HG03139 (cell line): ENCODE results near the gene ATAD2B.
A peak's percentile ranks its signal among the peaks of the same experiment; 100 is the strongest.
"Not testable (repeated sequence)": the region's sequence is repeated elsewhere in the genome, so short reads cannot be mapped to it uniquely, and the experiment has no call there.

Experiments
- ATAC-seq: cut with Tn5 transposase; IDR thresholded peaks from one replicate; pipeline ENCODE4 v1.9.1; 2021; ENCODE audit not compliant: unreplicated experiment

The ATAD2B gene

GRCh38 chr2:23926750-23927571, at the start of gene ATAD2B:
Gene ATAD2B (minus strand): TSS chr2:23927123. CDS start chr2:23926770, 353 bp downstream.
- ATAC-seq: peak; percentile 67

GRCh38 chr2:23967846-23968245, 40.9 kb upstream of the ATAD2B start:
- no peak for ATAC-seq

DNA sequence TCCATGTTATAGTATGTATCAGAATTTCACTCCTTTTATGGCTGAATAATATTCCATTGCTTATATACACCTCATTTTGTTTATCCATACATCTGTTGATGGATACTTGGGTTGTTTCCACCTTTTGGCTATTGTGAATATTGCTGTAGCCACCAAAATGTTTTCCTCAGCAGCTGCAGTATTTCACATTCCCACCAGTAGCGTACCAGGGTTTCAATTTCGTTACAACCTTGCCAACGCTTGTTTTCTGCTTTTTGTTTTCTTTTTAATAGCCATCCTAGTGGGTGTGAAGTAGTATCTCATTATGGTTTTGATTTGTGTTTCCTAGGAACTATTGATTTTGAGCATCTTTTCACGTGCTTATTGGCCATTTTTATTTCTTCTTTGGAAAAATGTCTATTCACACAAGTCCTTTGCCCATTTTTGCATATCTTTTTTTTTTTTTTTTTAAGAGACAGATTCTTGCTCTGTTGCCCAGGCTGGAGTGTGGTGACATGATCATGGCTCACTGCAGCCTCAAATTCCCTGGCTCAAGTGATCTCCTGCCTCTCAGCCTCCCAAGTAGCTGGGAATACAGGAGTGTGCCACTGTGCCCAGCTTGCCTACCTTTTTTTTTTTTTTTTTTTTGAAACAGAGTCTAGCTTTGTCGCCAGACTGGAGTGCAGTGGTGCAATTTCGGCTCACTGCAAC, 27.5 kb upstream of the ATAD2B start:
- ATAC-seq: no peak

DNA sequence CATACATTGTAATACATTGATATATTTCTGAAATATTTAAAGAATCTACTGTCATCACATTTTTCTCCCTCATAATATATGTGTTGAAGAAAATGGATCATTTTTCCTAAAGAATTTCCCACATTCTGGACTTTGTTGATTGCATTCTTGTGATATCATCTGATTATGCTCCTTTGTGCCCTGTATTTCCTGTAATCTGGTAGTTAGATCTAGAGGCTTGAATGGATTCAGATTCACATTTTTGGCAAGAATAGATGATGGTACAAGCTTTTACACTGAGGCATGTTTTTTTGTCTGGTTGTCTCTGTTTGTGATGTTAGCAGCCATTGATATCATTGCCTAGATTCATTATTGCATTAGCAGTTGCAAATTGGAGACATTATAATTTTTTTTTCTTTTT, 26.7 kb upstream of the ATAD2B start:
- no peak for ATAC-seq

DNA sequence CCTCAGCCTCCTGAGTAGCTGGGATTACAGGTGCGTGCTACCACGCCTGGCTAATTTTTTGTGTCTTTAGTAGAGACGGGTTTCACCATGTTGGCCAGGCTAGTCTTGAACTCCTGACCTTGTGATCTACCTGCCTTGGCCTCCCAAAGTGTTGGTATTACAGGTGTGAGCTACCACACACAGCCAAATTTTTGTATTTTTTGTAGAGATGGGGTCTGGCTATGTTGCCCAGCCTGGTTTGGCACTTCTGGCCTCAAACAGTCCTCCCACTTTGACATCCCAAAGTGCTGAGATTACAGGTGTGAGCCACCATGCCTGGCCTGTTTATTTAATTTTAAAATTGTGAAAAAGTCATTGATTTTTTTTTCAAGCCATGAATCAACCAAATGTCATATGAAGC, 25.6 kb upstream of the ATAD2B start:
- ATAC-seq: not testable (repeated sequence)

GRCh38 chr2:23947350-23947749, 20.4 kb upstream of the ATAD2B start:
- ATAC-seq: no peak

DNA sequence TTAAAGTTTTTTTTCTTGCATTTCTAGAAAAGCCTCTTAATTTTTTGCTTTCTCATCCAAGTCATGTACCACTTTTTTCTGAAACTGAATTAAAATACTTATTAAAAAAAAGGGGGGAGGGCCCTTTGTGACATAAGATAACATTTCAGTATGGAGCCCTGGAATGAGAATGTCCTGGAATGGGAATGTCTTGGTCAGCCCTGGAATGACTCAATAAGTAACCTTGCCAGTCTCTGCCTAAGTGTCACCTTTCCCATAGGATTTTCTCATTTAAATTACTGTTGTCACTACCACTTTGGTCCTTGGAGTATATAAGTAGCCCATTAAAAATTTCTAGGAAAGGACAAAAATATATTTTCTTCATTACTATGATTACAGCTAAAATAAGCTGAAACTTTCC, 18.1 kb upstream of the ATAD2B start:
- ATAC-seq: no peak

- ATAC-seq: no peak
Observed at GRCh38 chr2:23944527-23944926, 17.6 kb upstream of the ATAD2B start.

- no peak for ATAC-seq
Observed at GRCh38 chr2:23943666-23944065, 16.7 kb upstream of the ATAD2B start.

- no peak for ATAC-seq
Observed at GRCh38 chr2:23941644-23942043, 14.7 kb upstream of the ATAD2B start.

- ATAC-seq: peak; percentile 52
Observed at GRCh38 chr2:23940718-23941620, 14.0 kb upstream of the ATAD2B start.

DNA sequence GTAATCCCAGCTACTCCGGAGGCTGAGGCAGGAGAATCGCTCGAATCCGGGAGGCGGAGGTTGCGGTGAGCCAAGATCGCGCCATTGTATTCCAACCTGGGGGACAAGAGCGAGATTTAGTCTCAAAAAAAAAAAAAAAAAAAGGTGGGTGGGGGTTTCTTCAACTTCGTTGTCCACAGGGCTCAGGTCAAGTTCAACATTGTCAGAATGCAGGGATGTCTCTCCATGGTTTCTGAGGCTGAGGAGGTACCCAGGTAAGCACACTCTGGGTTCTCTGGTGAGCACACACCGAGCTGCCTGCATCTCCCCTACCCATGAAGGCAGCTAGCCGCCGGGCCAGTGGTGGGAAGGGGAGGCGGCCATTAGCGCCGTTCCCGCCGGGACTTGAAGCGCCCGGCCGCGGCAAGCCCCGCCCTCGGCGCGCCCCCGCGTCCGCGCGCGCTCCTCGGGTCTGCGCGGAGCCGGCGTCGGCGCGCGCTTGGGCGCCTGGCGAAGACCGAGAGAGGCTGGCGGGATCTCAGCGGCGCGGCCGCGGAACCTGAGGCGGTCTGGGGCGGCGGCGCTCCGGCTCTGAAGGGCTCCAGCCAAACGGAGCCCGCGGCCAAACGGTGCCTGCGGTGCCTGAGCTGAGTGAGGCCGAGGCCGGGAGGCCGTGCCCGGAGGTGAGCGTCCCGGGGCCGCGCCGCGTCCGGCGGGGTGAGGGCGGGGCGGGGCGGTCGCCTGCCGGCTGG, 13.2 kb upstream of the ATAD2B start, which contains the start of gene UBXN2A:
UBXN2A (plus strand) TSS at position 477 of the 731 bp plus-strand sequence. CDS start 17,852 bp downstream, outside the sequence.
- peak; percentile 76 for ATAC-seq

DNA sequence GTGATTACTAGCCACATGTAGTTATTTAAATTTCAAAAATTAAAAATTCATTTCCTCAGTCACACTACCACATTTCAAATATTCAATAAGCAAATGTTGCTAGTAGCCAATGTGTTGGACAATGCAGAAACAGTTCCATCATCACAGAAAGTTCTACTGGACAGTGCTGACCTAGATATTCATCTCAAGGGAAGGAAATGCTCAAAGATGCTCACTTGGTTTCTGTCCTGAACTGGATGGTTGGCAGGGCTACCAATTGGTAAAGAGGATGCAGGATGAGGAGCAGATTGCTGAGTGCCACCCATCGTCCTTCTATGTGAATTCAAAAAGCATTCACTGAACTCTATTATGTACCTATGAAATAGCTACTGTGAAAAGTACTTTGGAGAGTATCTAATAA, 7.3 kb upstream of the ATAD2B start:
- no peak for ATAC-seq

GRCh38 chr2:23926290-23926749, 603 bp downstream of the ATAD2B start:
- ATAC-seq: peak; percentile 14

GRCh38 chr2:23925702-23926289, 1.1 kb downstream of the ATAD2B start:
- ATAC-seq: peak; percentile 65

DNA sequence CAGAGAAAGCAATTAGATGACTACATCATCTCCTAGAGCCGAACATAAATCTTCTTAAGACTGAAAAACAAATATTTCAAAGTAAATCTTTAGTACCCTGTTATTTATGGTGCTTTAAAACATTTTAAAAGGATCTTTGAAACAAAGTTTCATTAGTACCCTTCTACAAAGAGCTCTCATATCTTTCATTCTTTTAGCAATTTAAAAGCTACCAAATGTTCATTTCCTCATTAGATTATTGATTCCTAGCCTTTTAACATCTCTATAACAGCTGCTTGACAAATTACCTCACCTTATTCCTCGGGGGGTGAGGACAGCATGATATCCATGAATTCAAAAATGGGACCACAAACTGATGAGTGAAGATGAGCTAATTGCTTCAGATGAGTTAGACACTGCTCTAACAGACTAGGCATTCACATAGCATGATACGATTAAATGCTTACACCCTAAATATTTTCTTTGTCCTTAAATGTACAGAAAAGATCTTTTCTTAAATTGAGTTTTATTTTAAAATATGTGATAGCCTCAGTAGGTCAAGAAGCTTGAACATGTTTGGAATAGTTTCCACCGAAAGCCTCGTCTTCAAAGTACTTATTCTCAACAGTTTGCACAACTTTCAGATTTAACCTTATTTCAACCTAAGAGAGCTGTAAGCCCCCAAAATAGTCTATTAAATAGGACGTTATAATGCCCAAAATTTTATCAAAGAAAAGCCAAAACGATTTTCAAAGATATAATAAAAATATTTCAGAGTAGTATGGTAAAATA, 2.1 kb downstream of the ATAD2B start:
- ATAC-seq: no peak

GRCh38 chr2:23918837-23919489, 8.0 kb downstream of the ATAD2B start:
- no peak for ATAC-seq

DNA sequence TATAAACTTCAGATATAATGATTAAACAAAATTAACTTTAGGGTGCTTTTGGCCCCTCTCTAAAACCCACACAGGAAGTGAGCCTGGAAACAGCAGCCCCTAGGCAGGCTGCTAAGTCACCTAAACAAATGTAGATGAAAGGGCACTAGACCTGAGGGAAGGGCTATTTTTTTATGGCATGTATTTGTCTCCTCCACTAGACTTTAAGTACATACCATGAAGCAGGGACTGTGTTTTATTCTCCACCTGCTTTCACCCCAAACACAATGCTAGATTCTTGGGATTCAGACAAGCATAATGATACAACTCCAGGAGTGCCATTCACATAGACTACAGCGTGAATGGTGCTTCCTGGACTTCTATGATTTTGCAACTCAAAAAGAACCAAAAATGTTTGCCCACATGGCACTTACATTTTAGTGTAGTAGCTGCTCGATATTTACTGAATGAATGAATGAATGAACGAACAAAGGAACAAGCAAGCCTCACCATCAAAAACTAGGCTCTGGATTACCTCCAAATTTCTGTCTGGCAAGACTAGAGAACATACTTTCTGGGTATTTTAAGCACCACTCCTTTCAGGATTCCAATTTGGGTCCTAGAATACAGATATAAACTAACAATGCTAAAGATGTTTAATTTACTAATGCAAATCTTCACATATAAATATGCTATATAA, 10.1 kb downstream of the ATAD2B start:
- ATAC-seq: peak; percentile 66
